SK-N-MC (cell line): ENCODE results near the gene ADAMTS15.

Experiments
- EZH2 ChIP-seq: fragments of 200-600 bp; sonication (generic); IDR thresholded peaks from one replicate; pipeline ENCODE4 v1.6.1; 2017; ENCODE audit warnings: antibody characterized with exemption
- POLR2AphosphoS5 ChIP-seq: IDR thresholded peaks from 2 replicates; pipeline ENCODE4 v1.6.1; 2012; ENCODE audit warnings: mild to moderate bottlenecking, low read depth, low read length, borderline replicate concordance

GRCh38 chr11:130455483-130456127, 7.2 kb downstream of the ADAMTS15 start:
- TF ChIP-seq EZH2 (no peak), POLR2AphosphoS5 (no peak)
